Mucosa of stomach (tissue), 1 donor: Measurements from ENCODE around the gene IRGC.

Experiments used
- H3K27me3 ChIP-seq: one replicate; pipeline ENCODE4 v1.7.0; 2013; ENCODE audit warnings: mild to moderate bottlenecking, low read length; ENCODE audit not compliant: control insufficient read depth, insufficient read depth
- H3K36me3 ChIP-seq: one replicate; pipeline ENCODE4 v1.7.0; 2013; ENCODE audit warnings: low read length; ENCODE audit not compliant: control insufficient read depth, insufficient read depth
- H3K4me1 ChIP-seq: one replicate; pipeline ENCODE4 v1.7.0; 2013; ENCODE audit warnings: mild to moderate bottlenecking, low read length; ENCODE audit not compliant: control insufficient read depth, insufficient read depth
- H3K4me3 ChIP-seq: one replicate; pipeline ENCODE4 v1.7.0; 2013; ENCODE audit warnings: low read length
- H3K9ac ChIP-seq: one replicate; pipeline ENCODE4 v1.7.0; 2013; ENCODE audit warnings: mild to moderate bottlenecking, low read length, moderate library complexity
- H3K9me3 ChIP-seq: one replicate; pipeline ENCODE4 v1.7.0; 2013; ENCODE audit warnings: mild to moderate bottlenecking, low read length, moderate library complexity; ENCODE audit not compliant: control insufficient read depth
- donor health status: Pancreatic carcinoma.

The IRGC gene

GRCh38 chr19:43694553-43694952 lies 21.3 kb upstream of the IRGC start:
- no peak overlapping the region for H3K4me3 ChIP-seq
- H3K4me1 ChIP-seq: peaks cover 5% of the 10 kb centered on the region
- no peak overlapping the region for H3K9ac ChIP-seq
- no peaks in the 10 kb centered on the region for H3K27me3 ChIP-seq
- H3K9me3 ChIP-seq: no peaks in the 10 kb centered on the region
- no peaks in the 10 kb centered on the region for H3K36me3 ChIP-seq

GRCh38 chr19:43695985-43696704 lies 19.7 kb upstream of the IRGC start:
- H3K9me3 ChIP-seq: no peaks in the 10 kb centered on the region
- H3K9ac ChIP-seq: no peak overlapping the region
- H3K36me3 ChIP-seq: no peaks in the 10 kb centered on the region
- H3K4me1 ChIP-seq: peaks cover 20% of the 10 kb centered on the region
- no peak overlapping the region for H3K4me3 ChIP-seq
- H3K27me3 ChIP-seq: no peaks in the 10 kb centered on the region

- no peak overlapping the region for H3K9ac ChIP-seq
- no peaks in the 10 kb centered on the region for H3K36me3 ChIP-seq
- no peaks in the 10 kb centered on the region for H3K9me3 ChIP-seq
- H3K4me1 ChIP-seq: peaks cover 26% of the 10 kb centered on the region
- no peaks in the 10 kb centered on the region for H3K27me3 ChIP-seq
- H3K4me3 ChIP-seq: no peak overlapping the region
Measured at GRCh38 chr19:43697295-43697694, 18.6 kb upstream of the IRGC start.

GRCh38 chr19:43699506-43700394 lies 16.1 kb upstream of the IRGC start:
- no peak overlapping the region for H3K4me3 ChIP-seq
- no peaks in the 10 kb centered on the region for H3K27me3 ChIP-seq
- peaks cover 26% of the 10 kb centered on the region for H3K4me1 ChIP-seq
- H3K9ac ChIP-seq: peak overlapping the region; percentile 31
- no peaks in the 10 kb centered on the region for H3K36me3 ChIP-seq
- H3K9me3 ChIP-seq: no peaks in the 10 kb centered on the region

- H3K4me3 ChIP-seq: peak overlapping the region; percentile 6
Measured at GRCh38 chr19:43700395-43701000, 15.4 kb upstream of the IRGC start.

GRCh38 chr19:43704002-43704705 lies 11.7 kb upstream of the IRGC start:
- Histone ChIP-seq H3K4me3 (no peak overlapping the region), H3K4me1 (peaks cover 24% of the 10 kb centered on the region), H3K9me3 (no peaks in the 10 kb centered on the region), H3K9ac (no peak overlapping the region), H3K27me3 (no peaks in the 10 kb centered on the region), H3K36me3 (no peaks in the 10 kb centered on the region)

More at GRCh38 chr19:43700395-43701000, 15.4 kb upstream of the IRGC start:
- Histone ChIP-seq H3K9me3 (no peaks in the 10 kb centered on the region), H3K36me3 (no peaks in the 10 kb centered on the region), H3K9ac (peak overlapping the region; percentile 31), H3K27me3 (no peaks in the 10 kb centered on the region), H3K4me1 (peaks cover 26% of the 10 kb centered on the region)

GRCh38 chr19:43705729-43706128 lies 10.1 kb upstream of the IRGC start:
- Histone ChIP-seq H3K4me1 (peaks cover 10% of the 10 kb centered on the region), H3K9ac (no peak overlapping the region), H3K27me3 (peaks cover 4% of the 10 kb centered on the region), H3K9me3 (no peaks in the 10 kb centered on the region), H3K4me3 (no peak overlapping the region), H3K36me3 (no peaks in the 10 kb centered on the region)

GRCh38 chr19:43707158-43707712 lies 8.6 kb upstream of the IRGC start:
- no peaks in the 10 kb centered on the region for H3K36me3 ChIP-seq
- H3K9me3 ChIP-seq: no peaks in the 10 kb centered on the region
- no peak overlapping the region for H3K4me3 ChIP-seq
- H3K27me3 ChIP-seq: peaks cover 4% of the 10 kb centered on the region
- H3K4me1 ChIP-seq: no peaks in the 10 kb centered on the region
- H3K9ac ChIP-seq: no peak overlapping the region

GRCh38 chr19:43708716-43709115 lies 7.2 kb upstream of the IRGC start:
- Histone ChIP-seq H3K36me3 (no peaks in the 10 kb centered on the region), H3K9ac (no peak overlapping the region), H3K4me1 (no peaks in the 10 kb centered on the region), H3K27me3 (peaks cover 4% of the 10 kb centered on the region), H3K4me3 (no peak overlapping the region), H3K9me3 (no peaks in the 10 kb centered on the region)

- H3K9ac ChIP-seq: no peak overlapping the region
- H3K4me1 ChIP-seq: no peaks in the 10 kb centered on the region
- H3K4me3 ChIP-seq: no peak overlapping the region
- peaks cover 4% of the 10 kb centered on the region for H3K27me3 ChIP-seq
- no peaks in the 10 kb centered on the region for H3K36me3 ChIP-seq
- H3K9me3 ChIP-seq: no peaks in the 10 kb centered on the region
Measured at GRCh38 chr19:43711751-43712355, 4.0 kb upstream of the IRGC start.

- no peaks in the 10 kb centered on the region for H3K4me1 ChIP-seq
- H3K36me3 ChIP-seq: no peaks in the 10 kb centered on the region
- H3K9ac ChIP-seq: no peak overlapping the region
- peaks cover 8% of the 10 kb centered on the region for H3K27me3 ChIP-seq
- H3K9me3 ChIP-seq: no peaks in the 10 kb centered on the region
- H3K4me3 ChIP-seq: no peak overlapping the region
Measured at GRCh38 chr19:43713208-43713607, 2.7 kb upstream of the IRGC start.
